H1 (cell line): ENCODE results near the gene MED29. TPM values are rescaled to one million over a fixed set of nuclear protein-coding genes. Genes with fewer than 3 reads are reported as not detected.

Experiments
- BRCA1 ChIP-seq: IDR thresholded peaks from 2 replicates; pipeline ENCODE4 v1.6.1; 2012; ENCODE audit warnings: low read depth, low read length, improper control_type of control experiment
- EGR1 ChIP-seq: IDR thresholded peaks from 2 replicates; pipeline ENCODE4 v1.6.1; 2011; ENCODE audit warnings: low read depth, low read length, borderline replicate concordance
- EZH2 ChIP-seq: fragments of 200-600 bp; sonication (generic); IDR thresholded peaks from 2 replicates; pipeline ENCODE4 v1.7.1; 2012; ENCODE audit warnings: low read depth, mild to moderate bottlenecking, moderate library complexity, low read length, inconsistent platforms; ENCODE audit not compliant: severe bottlenecking
- KDM5A ChIP-seq: fragments of 200-600 bp; IDR thresholded peaks from 2 replicates; pipeline ENCODE4 v1.7.1; 2012; ENCODE audit warnings: mild to moderate bottlenecking, low read length, inconsistent platforms, mixed read lengths
- polyA plus RNA-seq, 7 experiments: library from polyadenylated mRNA; depleted of rRNA in 3 of 7; stranded (reverse) in 5 of 7; unstranded in 2 of 7; fragments of >200 nt in 5 of 7; fragments of 200-250 nt in 2 of 7; gene quantifications; 1 replicate in 5 of 7; 2 replicates in 1 of 7; 4 replicates in 1 of 7; pipeline versions ENCODE4 v1.2.1 to v1.2.3, GENCODE V29; 2011 to 2013; ENCODE audit warnings: missing spikeins in 2 of 7, mixed read lengths in 2 of 7
- total RNA-seq: library from RNA; stranded (reverse); fragmentation: NEBNext Ultra II Directional; extraction: Animal tissue kit (Norgen Biotek cat#: 25700); gene quantifications from 2 replicates; pipeline ENCODE4 v1.2.1, GENCODE V29; 2021

The MED29 gene
- total and polyA plus RNA-seq, 2 of the 8 experiments (the other 6 are each of a cell fraction or from before 2014, with no cell fraction given) = 31.1 to 52.5 TPM

DNA sequence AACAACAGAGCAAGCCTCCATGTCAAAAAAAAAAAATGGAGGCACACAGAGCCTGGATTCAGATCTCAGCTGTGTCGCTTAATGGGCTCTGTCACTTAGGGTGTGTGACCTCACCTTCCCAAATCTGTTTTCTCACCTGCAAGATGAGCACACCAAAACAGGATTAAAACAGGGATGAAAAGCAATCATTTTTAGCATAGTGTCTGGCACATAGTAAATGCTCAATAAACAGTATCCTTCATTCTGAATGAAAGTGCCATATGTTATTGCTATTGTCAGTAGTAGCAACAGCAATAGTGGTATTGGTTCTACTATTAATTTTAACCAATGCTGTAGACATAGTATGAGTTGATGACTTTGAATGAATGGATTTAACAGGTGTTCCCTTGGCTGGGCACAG, 25.6 kb upstream of the MED29 start (continued):
- TF ChIP-seq EZH2 = no peak
- TF ChIP-seq KDM5A = no peak
- no peak for TF ChIP-seq BRCA1
- TF ChIP-seq EGR1 = no peak
- TF ChIP-seq, all 59 proteins: peak for 0
